ENCODE data around the gene VWA5B1. TPM values are rescaled to one million over a fixed set of nuclear protein-coding genes. Genes with fewer than 3 reads are reported as not detected.

VWA5B1 gene
- total RNA-seq, 4 donors from 2014 or later, result not detected

DNA sequence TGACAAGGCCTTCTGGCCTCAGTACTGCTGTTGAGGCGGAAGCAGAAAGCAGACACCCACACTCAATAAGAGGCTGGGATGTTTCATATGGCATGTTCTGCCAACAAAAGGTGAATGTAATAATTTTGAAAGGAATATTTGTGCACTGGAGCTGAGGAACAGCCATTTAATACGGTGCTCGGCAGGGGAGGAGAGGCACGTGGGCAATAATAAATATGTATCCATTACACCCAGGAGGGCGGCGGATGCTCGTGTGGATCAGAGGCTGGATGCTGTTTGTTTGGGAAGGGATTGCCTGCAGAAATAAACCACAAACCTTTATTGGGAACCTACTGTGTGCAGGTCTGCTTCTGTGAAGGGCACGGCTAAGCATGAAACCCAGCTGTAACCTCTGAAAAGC, 92.0 kb downstream of the VWA5B1 start:
- TF ChIP-seq, protein P1, sequence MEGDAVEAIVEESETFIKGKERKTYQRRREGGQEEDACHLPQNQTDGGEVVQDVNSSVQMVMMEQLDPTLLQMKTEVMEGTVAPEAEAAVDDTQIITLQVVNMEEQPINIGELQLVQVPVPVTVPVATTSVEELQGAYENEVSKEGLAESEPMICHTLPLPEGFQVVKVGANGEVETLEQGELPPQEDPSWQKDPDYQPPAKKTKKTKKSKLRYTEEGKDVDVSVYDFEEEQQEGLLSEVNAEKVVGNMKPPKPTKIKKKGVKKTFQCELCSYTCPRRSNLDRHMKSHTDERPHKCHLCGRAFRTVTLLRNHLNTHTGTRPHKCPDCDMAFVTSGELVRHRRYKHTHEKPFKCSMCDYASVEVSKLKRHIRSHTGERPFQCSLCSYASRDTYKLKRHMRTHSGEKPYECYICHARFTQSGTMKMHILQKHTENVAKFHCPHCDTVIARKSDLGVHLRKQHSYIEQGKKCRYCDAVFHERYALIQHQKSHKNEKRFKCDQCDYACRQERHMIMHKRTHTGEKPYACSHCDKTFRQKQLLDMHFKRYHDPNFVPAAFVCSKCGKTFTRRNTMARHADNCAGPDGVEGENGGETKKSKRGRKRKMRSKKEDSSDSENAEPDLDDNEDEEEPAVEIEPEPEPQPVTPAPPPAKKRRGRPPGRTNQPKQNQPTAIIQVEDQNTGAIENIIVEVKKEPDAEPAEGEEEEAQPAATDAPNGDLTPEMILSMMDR (IDR thresholded peaks at IDR 0.05; ENCODE audit: low read depth), result no peak

DNA sequence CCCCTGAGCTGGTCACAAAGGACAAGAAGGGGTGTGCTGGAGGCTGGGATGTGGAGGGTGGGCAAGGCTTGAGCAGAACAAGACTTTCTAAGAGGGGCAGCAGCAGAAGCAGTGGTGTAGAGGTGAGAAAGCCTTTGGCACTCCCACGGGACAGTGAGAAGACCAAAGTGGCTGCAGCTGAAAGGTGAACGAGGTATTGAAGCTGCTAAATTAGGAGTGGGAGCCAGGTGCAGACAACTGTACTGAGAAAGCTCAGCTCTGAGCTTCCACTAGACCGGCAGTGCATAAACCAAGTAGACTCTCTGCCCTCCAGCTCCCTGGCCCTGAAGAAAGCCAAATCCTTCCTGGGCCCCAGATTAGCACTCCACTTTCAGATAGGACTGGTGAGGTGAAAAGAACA, 93.0 kb downstream of the VWA5B1 start:
- TF ChIP-seq, protein P1 (IDR thresholded peaks at IDR 0.05; ENCODE audit: low read depth), result no peak

- TF ChIP-seq, protein P1 (IDR thresholded peaks at IDR 0.05; ENCODE audit: low read depth), result no peak
These were observed 95.0 kb downstream of the VWA5B1 start for GRCh38 chr1:20385630-20386029.

- TF ChIP-seq, protein P1 (IDR thresholded peaks at IDR 0.05; ENCODE audit: low read depth), result no peak
These were observed 95.8 kb downstream of the VWA5B1 start for GRCh38 chr1:20386323-20387081.

- TF ChIP-seq, protein P1 (IDR thresholded peaks at IDR 0.05; ENCODE audit: low read depth), result no peak
These were observed 98.9 kb downstream of the VWA5B1 start for GRCh38 chr1:20389571-20389970.

DNA sequence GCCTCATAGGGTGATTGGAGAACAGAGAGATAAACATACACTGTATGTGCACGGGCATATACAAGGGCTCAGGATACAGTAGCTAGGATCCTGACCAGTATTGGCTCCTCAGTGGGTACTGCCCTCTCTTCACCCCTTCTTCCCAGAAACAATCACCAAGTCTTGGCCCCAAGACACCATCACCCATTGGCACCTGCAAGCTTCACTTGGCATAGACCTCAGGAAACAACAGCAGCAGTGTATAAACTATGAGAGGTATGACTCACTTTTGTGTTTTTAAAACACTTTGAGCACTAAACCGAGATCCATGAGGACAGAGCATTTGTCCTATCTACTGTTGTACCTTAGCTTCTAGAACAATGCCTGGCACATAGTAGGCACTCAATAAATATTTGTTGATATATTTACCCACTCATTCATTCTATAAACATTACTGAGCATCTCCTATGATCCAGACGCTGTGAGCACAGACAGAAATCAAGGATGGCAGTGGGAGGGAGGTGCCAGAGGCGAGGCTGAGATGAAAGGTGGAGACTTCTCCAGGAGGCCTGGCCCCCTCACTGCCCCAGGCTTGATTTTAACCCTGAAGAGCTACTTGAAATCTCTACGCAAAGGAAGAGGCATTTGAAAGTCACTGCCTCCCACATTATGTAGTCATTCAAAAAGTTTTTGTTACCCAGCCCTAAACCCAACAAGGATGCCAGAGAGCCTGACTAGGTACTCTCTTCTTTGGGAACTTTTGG, 100.1 kb downstream of the VWA5B1 start:
- TF ChIP-seq, protein P1 (IDR thresholded peaks at IDR 0.05; ENCODE audit: low read depth), result no peak

GRCh38 chr1:20395255-20395654, 104.6 kb downstream of the VWA5B1 start:
- TF ChIP-seq, protein P1 (IDR thresholded peaks at IDR 0.05; ENCODE audit: low read depth), result no peak
